Measurements from ENCODE around the gene DHODH.

Gene DHODH

GRCh38 chr16:71965223-71965622 lies 43.3 kb upstream of the DHODH start (continued):
- TF ChIP-seq PRDM2 (tag by site-specific recombination; IDR thresholded peaks at IDR 0.05; ENCODE audit: borderline replicate concordance) (no peak), ZNF398 (tag by site-specific recombination; IDR thresholded peaks at IDR 0.05) (no peak), ZNF449 (tag by site-specific recombination; IDR thresholded peaks at IDR 0.05) (no peak), ZFHX2 (tag by site-specific recombination; conservative IDR thresholded peaks at IDR 0.05) (no peak)

- ChIA-PET POLR2A (no interaction called here), CTCF (interaction anchor here (1.2 kb wide), 1 partner anchor 85 kb away, joined by 4 read pairs; no protein-coding TSS in a partner anchor)
- no peak overlapping the region for H3K27ac ChIP-seq (ENCODE audit: extremely low read depth, low read depth, low read length)
- H3K4me3 ChIP-seq (ENCODE audit: low read depth, low read length): no peak overlapping the region
- no peaks in the 10 kb centered on the region for H3K36me3 ChIP-seq (ENCODE audit: control insufficient read depth in 2 of 2, insufficient read depth in 1 of 2, low read length in 2 of 2)
- no peaks in the 10 kb centered on the region for H3K4me1 ChIP-seq (ENCODE audit: control insufficient read depth, insufficient read depth, low read length)
- H3K9me3 ChIP-seq (ENCODE audit: control insufficient read depth, insufficient read depth, low read depth, low read length): no peaks in the 10 kb centered on the region
- TF ChIP-seq PBX3 (CRISPR knock-in tag; IDR thresholded peaks at IDR 0.05) (no peak), ZNF248 (tag by site-specific recombination; IDR thresholded peaks at IDR 0.05) (no peak), KLF8 (tag by site-specific recombination; IDR thresholded peaks at IDR 0.05) (no peak), PRDM1 (tag by site-specific recombination; IDR thresholded peaks at IDR 0.05) (no peak), ZBTB21 (tag by site-specific recombination; IDR thresholded peaks at IDR 0.05) (no peak), BCL6B (tag by site-specific recombination; IDR thresholded peaks at IDR 0.05) (no peak), HIC1 (tag by site-specific recombination; IDR thresholded peaks at IDR 0.05) (no peak), ZNF645 (tag by site-specific recombination; IDR thresholded peaks at IDR 0.05) (no peak)
Observed at GRCh38 chr16:71966932-71967331, 41.6 kb upstream of the DHODH start.
